A549 treated with CORT108297 at 1 μM for 4 hours (cell line): ENCODE results near the gene PCDHA9. TPM values are rescaled to one million over a fixed set of nuclear protein-coding genes. Genes with fewer than 3 reads are reported as not detected.

Experiments
- total RNA-seq: library from RNA; stranded (reverse); fragments of 200-300 nt; extraction: Qiagen RNA extraction; gene quantifications from 5 replicates; pipeline ENCODE4 v1.2.3, GENCODE V29; 2022

PCDHA9 gene
- total RNA-seq = 0.01 TPM in 1 of 5 replicates, not detected in the others

GRCh38 chr5:140848139-140849102 is at the start of gene PCDHA9:
TSS of gene PCDHA9 (plus strand) at chr5:140848382. CDS start at chr5:140848496, 114 bp downstream.

GRCh38 chr5:140800816-140801493 is 47.2 kb upstream of the PCDHA9 start, which contains the start of gene PCDHA3:
TSS of gene PCDHA3 (plus strand) at chr5:140801057.

GRCh38 chr5:140806834-140807775 is 41.1 kb upstream of the PCDHA9 start, which contains the start of gene PCDHA4:
TSS of gene PCDHA4 (plus strand) at chr5:140807068.

GRCh38 chr5:140821375-140822280 is 26.6 kb upstream of the PCDHA9 start, which contains the start of gene PCDHA5:
TSS of gene PCDHA5 (plus strand) at chr5:140821613.

GRCh38 chr5:140827704-140828361 is 20.3 kb upstream of the PCDHA9 start, which contains the start of gene PCDHA6:
TSS of gene PCDHA6 (plus strand) at chr5:140827960. CDS start at chr5:140828092, 132 bp downstream.

GRCh38 chr5:140833993-140834392 is 14.2 kb upstream of the PCDHA9 start, which contains the start of gene PCDHA7:
TSS of gene PCDHA7 (plus strand) at chr5:140834269. CDS start at chr5:140834384, 115 bp downstream.

GRCh38 chr5:140840978-140841962 is 6.9 kb upstream of the PCDHA9 start, which contains the start of gene PCDHA8:
TSS of gene PCDHA8 (plus strand) at chr5:140841187. CDS start at chr5:140841322, 135 bp downstream.

GRCh38 chr5:140855772-140856674 is 7.8 kb downstream of the PCDHA9 start, which contains the start of gene PCDHA10:
TSS of gene PCDHA10 (plus strand) at chr5:140855897. CDS start at chr5:140856049, 152 bp downstream.

GRCh38 chr5:140868721-140869554 is 20.8 kb downstream of the PCDHA9 start, which contains the start of gene PCDHA11:
TSS of gene PCDHA11 (plus strand) at chr5:140868957. CDS start at chr5:140869104, 147 bp downstream.

GRCh38 chr5:140875085-140876065 is 27.2 kb downstream of the PCDHA9 start, which contains the start of gene PCDHA12:
TSS of gene PCDHA12 (plus strand) at chr5:140875308. CDS start at chr5:140875473, 165 bp downstream.

GRCh38 chr5:140881889-140882590 is 33.9 kb downstream of the PCDHA9 start, which contains the start of gene PCDHA13:
TSS of gene PCDHA13 (plus strand) at chr5:140882124. CDS start at chr5:140882269, 145 bp downstream.

